Measurements from ENCODE around the gene NSMF.

DNA sequence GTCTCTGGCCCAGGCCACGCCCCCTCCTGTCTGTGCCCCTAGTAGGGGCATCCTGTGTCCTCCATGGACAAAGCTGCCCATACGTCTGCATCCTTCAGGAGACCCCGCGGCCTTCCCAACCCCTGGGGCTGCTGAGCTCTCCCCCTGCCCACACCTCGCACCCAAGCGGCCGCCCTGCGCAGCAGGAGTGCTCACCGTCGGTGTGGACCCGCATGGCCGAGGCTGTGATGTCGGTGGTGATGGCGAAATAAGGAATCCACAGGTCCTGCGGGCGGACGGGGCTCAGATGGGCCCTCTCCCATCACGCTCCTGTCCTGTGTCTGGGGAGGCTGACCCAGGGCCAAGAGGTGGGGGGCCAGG, 4.8 kb upstream of the NSMF start:
- TF ChIP-seq, protein P1, sequence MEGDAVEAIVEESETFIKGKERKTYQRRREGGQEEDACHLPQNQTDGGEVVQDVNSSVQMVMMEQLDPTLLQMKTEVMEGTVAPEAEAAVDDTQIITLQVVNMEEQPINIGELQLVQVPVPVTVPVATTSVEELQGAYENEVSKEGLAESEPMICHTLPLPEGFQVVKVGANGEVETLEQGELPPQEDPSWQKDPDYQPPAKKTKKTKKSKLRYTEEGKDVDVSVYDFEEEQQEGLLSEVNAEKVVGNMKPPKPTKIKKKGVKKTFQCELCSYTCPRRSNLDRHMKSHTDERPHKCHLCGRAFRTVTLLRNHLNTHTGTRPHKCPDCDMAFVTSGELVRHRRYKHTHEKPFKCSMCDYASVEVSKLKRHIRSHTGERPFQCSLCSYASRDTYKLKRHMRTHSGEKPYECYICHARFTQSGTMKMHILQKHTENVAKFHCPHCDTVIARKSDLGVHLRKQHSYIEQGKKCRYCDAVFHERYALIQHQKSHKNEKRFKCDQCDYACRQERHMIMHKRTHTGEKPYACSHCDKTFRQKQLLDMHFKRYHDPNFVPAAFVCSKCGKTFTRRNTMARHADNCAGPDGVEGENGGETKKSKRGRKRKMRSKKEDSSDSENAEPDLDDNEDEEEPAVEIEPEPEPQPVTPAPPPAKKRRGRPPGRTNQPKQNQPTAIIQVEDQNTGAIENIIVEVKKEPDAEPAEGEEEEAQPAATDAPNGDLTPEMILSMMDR (conservative IDR thresholded peaks at IDR 0.05; ENCODE audit: low read depth in 2 of 2): no peak
- TF ChIP-seq EZH2 (IDR thresholded peaks at IDR 0.05; ENCODE audit: low read depth, unreplicated experiment): no peak
